ENCODE results near the gene MSANTD3. TPM values are rescaled to one million over a fixed set of nuclear protein-coding genes. Genes with fewer than 3 reads are reported as not detected.

The MSANTD3 gene
- total and polyA plus RNA-seq, 2 experiments from 2014 or later = 19.7 to 34.5 TPM

DNA sequence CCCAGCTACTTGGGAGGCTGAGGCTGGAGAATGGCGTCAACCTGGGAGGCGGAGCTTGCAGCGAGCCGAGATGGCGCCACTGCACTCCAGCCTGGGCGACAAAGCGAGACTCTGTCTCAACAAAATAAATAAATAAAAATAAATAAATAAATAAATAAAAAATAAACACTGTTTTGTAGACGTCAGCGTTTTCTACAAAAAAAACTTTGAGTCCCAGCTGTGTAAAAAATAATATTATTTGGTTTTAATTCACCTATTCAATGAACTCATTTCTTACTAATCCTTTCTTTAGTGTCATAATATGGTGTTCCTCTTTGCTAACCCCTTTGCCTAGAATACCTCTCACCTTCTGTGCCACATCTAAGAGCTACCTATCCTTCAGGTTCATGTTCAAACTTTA lies 30.2 kb upstream of the MSANTD3 start (continued):
- TF ChIP-seq, protein P1, sequence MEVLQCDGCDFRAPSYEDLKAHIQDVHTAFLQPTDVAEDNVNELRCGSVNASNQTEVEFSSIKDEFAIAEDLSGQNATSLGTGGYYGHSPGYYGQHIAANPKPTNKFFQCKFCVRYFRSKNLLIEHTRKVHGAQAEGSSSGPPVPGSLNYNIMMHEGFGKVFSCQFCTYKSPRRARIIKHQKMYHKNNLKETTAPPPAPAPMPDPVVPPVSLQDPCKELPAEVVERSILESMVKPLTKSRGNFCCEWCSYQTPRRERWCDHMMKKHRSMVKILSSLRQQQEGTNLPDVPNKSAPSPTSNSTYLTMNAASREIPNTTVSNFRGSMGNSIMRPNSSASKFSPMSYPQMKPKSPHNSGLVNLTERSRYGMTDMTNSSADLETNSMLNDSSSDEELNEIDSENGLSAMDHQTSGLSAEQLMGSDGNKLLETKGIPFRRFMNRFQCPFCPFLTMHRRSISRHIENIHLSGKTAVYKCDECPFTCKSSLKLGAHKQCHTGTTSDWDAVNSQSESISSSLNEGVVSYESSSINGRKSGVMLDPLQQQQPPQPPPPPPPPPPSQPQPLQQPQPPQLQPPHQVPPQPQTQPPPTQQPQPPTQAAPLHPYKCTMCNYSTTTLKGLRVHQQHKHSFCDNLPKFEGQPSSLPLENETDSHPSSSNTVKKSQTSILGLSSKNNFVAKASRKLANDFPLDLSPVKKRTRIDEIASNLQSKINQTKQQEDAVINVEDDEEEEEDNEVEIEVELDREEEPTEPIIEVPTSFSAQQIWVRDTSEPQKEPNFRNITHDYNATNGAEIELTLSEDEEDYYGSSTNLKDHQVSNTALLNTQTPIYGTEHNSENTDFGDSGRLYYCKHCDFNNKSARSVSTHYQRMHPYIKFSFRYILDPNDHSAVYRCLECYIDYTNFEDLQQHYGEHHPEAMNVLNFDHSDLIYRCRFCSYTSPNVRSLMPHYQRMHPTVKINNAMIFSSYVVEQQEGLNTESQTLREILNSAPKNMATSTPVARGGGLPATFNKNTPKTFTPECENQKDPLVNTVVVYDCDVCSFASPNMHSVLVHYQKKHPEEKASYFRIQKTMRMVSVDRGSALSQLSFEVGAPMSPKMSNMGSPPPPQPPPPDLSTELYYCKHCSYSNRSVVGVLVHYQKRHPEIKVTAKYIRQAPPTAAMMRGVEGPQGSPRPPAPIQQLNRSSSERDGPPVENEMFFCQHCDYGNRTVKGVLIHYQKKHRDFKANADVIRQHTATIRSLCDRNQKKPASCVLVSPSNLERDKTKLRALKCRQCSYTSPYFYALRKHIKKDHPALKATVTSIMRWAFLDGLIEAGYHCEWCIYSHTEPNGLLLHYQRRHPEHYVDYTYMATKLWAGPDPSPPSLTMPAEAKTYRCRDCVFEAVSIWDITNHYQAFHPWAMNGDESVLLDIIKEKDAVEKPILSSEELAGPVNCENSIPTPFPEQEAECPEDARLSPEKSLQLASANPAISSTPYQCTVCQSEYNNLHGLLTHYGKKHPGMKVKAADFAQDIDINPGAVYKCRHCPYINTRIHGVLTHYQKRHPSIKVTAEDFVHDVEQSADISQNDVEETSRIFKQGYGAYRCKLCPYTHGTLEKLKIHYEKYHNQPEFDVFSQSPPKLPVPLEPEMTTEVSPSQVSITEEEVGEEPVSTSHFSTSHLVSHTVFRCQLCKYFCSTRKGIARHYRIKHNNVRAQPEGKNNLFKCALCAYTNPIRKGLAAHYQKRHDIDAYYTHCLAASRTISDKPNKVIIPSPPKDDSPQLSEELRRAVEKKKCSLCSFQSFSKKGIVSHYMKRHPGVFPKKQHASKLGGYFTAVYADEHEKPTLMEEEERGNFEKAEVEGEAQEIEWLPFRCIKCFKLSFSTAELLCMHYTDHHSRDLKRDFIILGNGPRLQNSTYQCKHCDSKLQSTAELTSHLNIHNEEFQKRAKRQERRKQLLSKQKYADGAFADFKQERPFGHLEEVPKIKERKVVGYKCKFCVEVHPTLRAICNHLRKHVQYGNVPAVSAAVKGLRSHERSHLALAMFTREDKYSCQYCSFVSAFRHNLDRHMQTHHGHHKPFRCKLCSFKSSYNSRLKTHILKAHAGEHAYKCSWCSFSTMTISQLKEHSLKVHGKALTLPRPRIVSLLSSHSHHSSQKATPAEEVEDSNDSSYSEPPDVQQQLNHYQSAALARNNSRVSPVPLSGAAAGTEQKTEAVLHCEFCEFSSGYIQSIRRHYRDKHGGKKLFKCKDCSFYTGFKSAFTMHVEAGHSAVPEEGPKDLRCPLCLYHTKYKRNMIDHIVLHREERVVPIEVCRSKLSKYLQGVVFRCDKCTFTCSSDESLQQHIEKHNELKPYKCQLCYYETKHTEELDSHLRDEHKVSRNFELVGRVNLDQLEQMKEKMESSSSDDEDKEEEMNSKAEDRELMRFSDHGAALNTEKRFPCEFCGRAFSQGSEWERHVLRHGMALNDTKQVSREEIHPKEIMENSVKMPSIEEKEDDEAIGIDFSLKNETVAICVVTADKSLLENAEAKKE (CRISPR knock-in tag; IDR thresholded peaks at IDR 0.05) = no peak
- no peak for TF ChIP-seq ZNF331 (CRISPR knock-in tag; IDR thresholded peaks at IDR 0.05; ENCODE audit: low read depth)
- TF ChIP-seq POLR2AphosphoS5 (IDR thresholded peaks at IDR 0.05; ENCODE audit: low read depth) = no peak
- TF ChIP-seq ZNF114 (CRISPR knock-in tag; IDR thresholded peaks at IDR 0.05) = no peak
- no peak for TF ChIP-seq NANOG (IDR thresholded peaks at IDR 0.05; ENCODE audit: borderline replicate concordance)
- TF ChIP-seq JUNB (IDR thresholded peaks at IDR 0.05; ENCODE audit: unreplicated experiment) = no peak
- TF ChIP-seq, protein P2, sequence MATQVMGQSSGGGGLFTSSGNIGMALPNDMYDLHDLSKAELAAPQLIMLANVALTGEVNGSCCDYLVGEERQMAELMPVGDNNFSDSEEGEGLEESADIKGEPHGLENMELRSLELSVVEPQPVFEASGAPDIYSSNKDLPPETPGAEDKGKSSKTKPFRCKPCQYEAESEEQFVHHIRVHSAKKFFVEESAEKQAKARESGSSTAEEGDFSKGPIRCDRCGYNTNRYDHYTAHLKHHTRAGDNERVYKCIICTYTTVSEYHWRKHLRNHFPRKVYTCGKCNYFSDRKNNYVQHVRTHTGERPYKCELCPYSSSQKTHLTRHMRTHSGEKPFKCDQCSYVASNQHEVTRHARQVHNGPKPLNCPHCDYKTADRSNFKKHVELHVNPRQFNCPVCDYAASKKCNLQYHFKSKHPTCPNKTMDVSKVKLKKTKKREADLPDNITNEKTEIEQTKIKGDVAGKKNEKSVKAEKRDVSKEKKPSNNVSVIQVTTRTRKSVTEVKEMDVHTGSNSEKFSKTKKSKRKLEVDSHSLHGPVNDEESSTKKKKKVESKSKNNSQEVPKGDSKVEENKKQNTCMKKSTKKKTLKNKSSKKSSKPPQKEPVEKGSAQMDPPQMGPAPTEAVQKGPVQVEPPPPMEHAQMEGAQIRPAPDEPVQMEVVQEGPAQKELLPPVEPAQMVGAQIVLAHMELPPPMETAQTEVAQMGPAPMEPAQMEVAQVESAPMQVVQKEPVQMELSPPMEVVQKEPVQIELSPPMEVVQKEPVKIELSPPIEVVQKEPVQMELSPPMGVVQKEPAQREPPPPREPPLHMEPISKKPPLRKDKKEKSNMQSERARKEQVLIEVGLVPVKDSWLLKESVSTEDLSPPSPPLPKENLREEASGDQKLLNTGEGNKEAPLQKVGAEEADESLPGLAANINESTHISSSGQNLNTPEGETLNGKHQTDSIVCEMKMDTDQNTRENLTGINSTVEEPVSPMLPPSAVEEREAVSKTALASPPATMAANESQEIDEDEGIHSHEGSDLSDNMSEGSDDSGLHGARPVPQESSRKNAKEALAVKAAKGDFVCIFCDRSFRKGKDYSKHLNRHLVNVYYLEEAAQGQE (IDR thresholded peaks at IDR 0.05; ENCODE audit: unreplicated experiment) = no peak
- no peak for TF ChIP-seq CREB1 (CRISPR knock-in tag; IDR thresholded peaks at IDR 0.05; ENCODE audit: low read depth)
- TF ChIP-seq, protein P3, sequence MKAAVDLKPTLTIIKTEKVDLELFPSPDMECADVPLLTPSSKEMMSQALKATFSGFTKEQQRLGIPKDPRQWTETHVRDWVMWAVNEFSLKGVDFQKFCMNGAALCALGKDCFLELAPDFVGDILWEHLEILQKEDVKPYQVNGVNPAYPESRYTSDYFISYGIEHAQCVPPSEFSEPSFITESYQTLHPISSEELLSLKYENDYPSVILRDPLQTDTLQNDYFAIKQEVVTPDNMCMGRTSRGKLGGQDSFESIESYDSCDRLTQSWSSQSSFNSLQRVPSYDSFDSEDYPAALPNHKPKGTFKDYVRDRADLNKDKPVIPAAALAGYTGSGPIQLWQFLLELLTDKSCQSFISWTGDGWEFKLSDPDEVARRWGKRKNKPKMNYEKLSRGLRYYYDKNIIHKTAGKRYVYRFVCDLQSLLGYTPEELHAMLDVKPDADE (IDR thresholded peaks at IDR 0.05) = no peak
- no peak for TF ChIP-seq EZH2 (IDR thresholded peaks at IDR 0.05; ENCODE audit: low read depth, unreplicated experiment)

All from GM23338 (cell line).